GM19238 (cell line): ENCODE data around the gene SPATA13.

Experiments
- DNase-seq: peaks from one replicate; pipeline ENCODE4 v3.0.0; 2011; ENCODE audit warnings: low spot score; ENCODE audit not compliant: insufficient read length

Gene SPATA13

DNA sequence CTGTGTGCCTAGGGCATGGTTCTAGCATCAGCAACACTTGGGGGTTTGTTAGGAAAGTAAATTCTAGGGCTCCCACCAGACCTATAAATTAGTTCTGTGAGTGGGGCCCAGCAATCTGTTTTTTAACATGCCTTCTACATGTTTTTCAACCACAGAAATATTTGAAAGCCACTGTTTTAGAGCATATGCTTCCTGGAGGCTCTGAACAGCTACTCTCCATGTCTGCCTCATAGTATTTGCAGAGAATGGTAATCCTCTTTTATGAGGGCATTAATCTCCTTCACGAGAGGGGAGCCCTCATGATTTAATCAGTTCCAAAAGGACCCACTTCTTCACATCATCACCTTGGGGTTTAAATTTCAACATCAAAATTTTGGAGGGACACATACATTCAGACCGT lies 6.0 kb downstream of the SPATA13 start:
- DNase-seq: no peak

DNA sequence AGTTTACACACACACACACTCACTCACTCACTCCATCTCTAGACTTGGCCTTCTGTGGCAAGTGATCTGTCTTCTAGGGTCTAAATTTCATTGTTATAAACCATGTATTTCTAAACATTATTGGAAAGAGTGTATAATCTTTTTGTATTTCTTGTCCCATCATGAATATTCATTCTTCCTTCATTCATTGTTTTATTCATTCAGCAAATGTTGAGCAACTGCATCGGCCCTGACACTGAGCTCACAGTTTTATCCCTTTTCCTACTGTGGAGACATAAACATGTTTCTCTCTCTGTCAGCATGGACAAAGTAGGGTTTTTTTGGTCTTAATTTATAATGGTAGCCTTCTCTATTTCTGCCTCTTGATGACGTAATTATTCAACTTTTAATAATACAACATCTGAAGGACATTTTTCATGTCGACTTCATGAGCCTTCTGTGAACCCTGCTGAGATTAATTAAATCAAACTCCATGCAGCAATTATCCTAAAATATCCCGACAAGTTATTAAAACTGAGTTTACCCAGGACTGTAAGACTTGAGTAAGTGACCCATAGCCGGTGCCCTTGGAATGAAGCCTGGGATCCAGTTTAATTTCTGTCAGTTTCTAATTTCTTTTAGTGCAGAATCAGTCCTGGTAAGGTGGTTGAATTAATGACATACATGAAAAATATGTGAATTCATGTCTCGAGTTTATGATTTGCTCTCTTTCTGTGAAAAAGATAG lies 7.3 kb downstream of the SPATA13 start:
- DNase-seq: no peak

DNA sequence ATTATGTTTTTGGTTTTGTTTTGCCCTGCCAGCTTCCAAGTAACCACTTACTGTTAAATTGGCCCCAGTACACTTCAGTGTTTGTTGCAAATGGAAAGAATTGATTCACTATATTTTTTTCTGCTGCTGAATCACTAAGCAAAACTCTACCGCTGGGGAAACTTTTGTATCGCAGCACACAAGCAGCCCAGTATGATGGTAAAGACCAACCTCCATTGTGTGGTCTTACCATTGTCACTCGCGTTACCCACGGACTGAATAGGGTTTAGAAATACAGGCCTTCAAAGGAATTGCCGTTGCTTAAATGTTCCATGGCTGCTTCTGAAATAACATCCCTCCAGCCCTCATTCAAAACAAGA lies 7.9 kb downstream of the SPATA13 start:
- no peak for DNase-seq

DNA sequence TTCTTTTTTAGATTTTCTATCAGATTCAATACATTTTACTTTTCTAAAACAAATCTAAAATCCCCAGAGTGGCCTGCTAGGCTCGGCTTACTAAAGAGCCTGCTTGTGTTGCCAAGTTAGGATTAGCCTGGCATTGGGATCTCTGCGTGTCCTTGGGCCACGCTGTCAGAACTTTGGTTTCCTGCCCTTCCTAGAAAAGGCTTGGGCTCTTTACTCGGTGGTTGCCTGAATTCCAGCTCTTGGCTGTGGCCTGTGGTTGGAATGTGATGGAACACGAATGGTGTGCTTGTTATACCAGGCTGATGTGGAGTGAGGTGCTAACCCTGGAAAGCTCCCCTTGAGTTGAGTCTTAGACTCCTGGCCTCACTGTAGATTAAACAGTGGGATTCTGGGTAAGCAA lies 8.5 kb downstream of the SPATA13 start:
- no peak for DNase-seq

DNA sequence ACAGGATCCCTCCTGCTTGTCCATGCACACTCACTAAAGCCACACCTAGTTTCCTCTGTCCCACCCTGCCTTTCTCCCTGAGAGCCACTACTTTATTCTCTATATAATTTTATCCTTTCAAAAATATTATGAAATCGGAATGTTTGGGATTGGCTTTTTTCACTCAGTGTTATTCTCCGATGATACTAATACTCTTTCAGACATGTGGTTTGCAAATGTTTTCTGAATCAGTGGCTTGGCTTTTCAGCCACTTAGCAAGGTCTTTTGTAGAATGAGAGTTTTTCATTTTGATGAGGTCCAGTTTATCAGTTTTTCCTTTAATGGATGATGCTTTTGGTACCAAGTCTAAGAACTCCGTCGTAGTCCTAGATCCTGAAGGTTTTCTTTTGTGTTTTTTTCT lies 11.6 kb downstream of the SPATA13 start:
- no peak for DNase-seq

DNA sequence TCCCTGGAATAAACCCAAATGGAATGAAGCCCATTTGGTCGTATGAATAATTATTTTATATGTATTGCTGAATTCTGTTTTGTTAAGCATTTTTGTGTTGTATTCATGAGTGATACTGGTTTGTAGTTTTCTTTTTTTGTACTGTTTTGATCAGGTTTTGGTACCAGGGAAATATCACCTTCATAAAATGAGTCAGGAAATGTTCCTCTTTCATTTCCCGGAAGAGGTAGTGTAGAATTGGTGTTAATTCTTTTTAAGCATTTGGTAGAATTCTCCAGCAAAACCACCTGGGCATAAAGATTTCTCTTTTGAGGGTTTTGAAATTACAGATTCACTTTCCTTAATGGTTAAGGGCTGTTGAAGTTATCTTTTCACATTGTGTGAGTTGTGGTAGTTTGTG lies 13.3 kb downstream of the SPATA13 start:
- no peak for DNase-seq

DNA sequence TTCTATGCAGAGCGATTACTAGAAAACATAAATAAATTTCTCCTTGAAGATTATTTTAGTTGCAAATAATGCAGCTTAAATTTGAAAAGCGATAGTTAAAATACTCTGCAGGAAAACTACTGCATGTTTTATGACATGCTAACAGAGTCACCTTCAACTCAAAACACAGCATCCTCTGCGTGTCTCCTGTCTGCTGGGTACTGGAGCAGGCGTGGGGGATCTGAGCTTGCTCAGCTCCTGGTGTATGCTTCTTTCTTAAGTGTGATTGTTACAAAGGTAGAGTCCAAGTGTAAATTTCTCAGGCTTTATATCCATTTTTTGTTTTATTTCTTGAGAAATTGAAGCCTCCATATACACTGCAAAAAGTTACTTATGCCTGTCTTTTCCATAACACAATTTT lies 15.3 kb downstream of the SPATA13 start:
- DNase-seq: no peak

DNA sequence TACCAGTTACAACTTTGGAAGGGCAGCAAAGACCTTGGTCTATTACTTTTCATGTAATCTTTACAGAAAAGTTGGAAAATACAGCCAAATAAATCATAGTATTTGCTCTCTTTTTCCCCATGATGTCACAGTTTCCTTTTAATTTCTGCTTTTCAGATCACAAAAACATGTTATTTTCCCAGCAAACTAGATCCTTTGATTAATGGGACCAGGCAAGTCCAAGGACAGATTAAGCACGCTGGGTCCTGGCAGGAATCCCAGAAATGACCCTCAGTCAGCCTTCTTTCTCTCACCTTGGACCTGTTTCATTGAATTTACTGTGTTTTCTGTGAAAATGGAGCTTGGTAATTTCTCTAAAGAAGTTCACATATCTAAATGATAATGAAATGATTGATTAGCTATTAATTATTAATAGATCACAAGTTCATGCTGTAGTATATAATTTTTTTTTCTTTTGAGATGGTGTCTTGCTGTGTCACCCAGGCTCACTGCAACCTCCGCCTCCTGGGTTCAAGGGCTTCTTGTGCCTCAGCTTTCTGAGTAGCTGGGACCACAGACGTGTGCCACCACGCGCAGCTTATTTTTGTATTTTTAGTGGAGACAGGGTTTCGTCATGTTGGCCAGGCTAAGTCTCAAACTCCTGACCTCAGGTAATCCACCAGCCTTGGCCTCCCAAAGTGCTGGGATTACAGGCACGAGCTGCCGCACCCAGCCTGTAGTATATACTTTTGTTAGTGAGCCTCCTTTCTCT lies 16.0 kb downstream of the SPATA13 start:
- DNase-seq: no peak

DNA sequence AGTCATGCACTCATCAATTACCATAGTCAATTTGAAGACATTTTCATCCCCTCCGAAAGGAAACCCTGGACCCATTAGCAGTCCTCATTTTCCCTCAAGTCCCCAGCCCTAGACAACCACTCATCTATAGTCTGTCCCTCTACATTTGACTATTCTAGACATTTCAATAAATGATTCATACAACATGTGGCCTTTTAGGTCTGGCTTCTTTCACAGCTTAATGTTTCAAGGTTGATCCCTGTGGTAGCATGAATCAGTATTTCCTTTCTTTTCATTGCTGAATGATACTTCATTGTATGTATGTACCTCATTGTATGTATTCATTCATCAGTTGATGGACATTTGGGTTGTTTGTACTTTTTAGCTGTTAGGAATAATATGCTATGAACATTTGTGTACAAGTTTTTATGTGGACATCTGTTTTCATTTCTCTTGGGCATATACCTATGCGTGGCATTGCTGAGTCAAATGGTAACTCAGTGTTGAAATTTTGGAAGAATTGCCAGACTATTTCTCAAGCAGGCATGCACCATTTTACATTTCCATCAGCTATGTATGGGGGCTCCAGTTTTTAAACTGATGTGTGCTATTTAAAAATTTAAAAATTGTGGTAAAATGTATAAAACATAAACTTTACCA lies 18.4 kb downstream of the SPATA13 start:
- no peak for DNase-seq

DNA sequence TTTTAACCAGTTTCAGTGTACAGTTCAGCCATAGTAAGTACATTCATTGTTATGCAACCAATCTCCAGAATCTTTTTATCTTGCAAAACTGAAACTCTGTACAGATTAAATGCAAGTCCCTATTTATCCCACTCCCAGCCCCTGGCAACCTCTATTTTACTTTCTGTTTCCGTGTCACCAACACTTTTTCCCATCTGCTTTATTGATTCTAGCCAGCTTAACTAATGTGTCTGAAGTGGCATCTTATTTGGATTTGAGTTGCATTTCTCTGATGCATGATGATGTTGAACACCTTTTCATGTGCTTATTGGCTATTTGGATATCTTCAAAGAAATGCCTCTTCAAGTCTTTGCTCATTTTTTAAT lies 18.9 kb downstream of the SPATA13 start:
- no peak for DNase-seq

DNA sequence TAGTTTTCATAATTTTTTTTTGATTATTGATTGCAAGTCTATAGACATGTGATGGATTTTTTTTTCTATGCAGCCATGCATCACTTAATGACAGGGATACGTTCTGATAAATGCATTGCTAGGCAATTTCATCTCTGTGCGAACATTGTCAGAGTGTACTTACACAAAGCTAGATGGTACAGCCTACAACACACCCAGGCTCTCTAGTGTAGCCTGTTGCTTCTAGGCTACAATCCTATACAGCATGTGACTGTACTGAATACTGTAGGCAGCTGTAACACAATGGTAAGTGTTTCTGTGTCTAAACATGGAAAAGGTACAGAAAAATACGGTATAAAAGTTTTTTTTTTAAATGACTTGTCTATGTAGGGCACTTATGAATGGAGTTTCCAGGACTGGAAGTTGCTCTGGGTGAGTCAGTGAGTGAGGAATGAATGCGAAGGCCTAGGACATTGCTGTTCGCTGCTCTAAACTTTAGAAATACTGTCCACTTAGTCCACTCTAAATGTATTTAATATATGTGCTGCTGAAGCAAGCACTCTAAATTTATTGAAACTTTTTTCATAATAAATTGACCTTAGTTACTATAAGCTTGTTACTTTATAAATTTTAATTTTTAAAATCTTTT lies 20.3 kb downstream of the SPATA13 start:
- DNase-seq: no peak

DNA sequence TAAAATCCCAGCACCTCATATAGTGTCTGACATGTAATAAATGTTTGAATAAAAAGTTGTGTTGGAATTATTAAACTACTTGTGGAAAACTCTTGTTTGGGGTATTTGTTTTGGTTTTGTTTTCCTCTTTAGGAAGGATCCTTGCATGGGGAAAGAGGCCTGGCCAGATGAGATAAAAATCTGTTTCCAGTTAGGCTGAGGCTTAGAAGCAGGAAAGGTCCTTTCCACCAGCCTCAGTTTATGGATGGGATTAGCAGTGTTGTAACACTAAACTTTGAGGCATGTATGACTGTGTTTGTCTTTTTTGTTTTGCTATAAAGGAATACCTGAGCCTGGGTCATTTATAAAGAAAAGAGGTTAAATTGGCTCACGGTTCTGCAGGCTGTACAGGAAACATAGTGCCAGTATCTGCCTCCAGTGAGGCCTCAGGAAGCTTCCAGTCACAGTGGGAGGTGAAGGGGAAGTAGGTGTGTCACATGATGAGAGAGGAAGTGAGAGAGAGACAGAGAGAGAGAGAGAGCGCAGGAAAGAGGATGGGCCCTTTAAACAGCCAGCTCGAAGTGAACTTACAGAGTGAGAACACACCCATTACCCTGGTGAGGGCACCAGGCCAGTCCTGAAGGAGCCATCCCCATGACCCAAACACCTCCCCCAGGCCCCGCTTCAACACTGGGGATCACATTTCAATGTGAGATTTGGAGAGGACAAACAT lies 21.6 kb downstream of the SPATA13 start:
- DNase-seq: no peak

DNA sequence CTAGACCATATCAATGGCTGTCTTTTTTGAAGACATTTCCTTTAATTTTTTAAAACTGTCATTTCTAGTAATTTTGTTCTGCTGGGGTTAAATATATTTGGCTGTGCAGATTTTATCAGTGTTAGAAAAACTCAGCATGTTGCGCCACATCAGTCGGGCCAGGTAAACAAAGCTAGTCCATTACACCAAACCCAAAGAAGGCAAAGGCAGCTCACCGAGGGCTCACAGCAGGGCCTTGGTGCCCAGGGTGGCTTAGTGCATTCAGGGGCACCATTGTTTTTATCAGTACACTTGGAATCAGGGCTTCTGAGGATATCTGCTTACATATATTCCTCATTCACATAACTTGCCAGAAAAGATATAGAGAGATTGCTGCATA lies 22.2 kb downstream of the SPATA13 start:
- no peak for DNase-seq

DNA sequence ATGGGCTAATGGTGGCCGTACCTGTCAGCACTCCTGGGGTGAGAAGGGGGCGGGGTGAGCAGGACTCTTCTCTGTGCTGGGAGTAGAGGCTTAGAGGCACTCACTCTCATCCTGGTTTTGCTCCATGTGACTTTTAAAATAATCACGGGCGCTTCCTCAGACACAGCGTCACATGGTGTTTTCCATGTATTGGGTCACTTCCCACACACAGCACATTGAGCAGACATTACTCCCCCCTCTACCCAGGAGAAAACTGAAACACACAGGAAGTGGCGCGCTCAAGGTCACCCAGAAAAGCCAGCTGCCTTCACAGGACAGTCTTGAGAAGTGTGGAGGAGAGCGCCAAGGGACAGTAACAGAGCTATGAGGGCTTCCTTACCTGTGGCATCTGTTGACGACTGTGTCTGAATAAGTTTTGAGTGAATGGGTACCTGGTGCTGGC lies 23.2 kb downstream of the SPATA13 start:
- no peak for DNase-seq

DNA sequence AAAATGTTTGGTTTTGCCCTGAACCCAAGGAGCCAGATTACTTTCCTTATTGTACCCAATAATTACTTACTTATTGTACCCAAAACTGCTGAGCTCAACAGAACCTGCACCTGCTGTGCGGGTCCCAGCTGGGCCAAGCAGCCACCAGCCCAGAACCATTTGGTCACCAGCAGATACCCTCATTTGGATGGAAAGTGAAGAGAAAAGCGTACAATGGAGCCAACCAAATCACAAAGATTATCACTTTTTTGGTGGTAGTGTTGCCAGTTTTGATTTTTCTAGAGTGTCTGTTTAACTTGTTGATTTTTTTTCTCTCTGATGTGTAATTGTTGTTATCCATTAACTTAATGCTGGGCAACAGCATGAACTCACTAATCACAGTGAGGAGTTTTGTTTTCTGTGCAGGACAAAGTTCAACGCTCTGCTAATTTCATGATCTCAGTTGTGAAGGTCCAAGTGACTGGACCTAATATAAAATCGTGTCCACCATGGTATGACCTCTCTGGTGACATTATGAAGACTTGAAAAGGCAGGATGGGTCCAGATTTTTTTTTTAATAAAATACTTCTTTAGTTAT lies 23.8 kb downstream of the SPATA13 start:
- DNase-seq: no peak

DNA sequence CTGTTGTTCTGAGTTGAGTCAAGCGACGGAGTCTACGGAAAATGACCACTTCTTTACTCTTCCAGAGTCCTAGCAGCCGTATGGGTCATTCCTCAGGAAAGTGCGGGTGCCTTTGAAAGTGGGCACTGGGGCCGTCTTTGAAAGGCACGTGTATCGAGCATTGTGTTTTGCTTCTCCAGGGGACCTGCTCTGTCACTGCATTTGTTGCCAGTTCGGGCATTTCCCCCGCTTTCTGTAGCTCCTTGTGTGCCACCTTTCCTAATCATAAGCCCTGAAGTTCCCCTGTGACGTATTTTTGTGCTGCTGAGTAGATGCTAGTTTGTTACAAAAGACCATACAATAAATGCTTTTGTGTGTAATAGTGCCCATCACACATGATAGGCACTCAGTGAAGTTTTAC lies 24.4 kb downstream of the SPATA13 start:
- no peak for DNase-seq

DNA sequence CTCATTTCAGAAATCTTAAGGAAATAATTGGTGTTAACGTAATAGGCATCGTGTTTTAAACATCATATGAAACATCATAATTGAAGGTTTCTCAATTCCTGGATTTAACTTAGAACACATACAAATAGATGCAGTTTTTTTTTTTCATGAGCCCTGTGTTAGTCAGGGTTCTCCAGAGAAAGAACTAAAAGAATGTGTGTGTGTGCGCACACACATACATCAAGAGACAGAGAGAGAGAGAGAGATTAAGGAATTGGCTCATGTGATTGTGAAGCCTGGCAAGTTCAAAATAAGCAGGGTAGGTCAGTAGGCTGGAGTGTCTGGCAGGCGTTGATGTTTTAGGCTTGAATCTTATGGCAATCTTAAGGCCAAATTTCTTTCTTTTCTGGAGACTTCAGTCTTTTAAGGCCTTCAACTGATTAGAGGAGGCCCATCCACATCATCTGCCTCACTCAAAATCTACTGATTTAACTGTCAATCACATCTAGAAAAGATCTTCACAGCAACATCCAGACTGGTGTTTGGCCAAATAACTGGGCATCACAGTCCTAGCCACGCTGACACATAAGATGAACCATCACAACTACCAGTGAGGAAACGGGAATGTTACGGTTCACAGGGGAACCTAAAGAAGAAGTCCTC lies 25.2 kb downstream of the SPATA13 start:
- DNase-seq: no peak

DNA sequence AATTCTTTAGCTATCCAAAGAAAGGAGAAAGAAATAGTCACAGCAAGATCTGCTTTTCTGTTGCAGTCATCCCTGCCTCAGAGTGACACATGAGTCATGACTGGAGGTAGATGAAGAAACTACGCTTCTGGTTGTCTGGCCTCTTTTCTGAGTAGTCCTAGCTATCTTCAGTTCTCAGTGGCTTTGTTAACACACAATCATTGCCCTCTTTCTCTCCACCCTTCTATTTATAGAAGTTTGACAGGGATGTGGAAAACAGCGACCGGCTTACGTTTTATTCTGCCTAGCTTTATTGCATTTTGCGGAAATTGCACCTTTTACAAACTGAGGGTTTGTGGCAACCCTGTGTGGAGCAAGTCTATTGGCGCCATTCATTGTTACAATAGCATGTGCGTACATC lies 26.7 kb downstream of the SPATA13 start:
- DNase-seq: no peak

DNA sequence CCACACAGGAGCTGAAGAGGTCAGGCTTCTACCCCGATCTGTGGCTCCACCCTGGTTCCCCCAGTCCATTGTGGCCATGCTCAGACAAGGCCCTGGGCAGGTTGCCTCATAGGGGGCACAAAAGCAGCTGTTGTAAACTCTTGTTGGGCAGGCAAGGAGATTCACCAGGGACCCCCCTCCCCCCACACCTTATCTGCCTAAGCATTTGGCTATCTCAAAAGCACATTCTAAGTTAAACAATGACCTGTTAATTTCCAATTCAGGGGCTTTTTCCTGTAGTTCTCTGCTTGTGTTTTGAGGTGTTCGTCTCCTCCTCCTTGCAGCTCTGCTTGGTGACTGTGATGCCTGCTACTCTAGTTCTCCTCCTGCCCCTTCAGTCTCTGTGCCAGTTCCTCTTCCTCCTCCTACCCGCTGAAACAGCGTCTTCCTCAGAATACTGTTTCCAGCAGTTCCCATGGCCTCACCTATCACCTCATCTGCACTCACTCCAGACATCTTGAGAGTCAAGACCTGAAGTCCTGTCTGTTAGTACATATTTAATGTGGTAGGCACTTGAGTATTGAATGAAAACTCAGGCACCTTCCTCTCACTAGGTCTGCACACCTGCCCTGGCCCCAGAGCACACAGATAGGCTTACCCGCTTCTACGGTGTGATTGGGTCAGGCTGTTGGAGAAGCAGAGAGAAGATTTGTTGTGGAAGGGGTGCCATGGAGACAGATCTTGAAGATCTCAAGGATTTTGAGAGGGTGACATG lies 31.7 kb downstream of the SPATA13 start:
- DNase-seq: no peak

DNA sequence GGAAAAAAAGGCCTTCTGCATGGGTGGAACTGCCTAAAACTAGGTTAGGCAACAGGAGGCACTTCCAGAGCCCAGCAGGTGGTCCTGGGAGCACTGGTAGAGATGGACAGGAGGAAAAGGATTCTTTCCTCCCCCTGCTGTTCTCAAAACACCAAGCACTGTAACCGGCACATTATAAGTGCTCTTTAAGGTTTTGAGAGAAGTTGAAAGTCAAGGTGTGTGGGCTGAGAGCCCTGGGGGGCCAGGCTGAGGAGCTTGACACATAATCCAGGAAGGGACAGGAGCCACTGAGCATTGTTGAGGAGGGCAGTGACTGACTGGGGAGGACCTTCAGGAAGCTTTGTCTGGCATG lies 32.3 kb downstream of the SPATA13 start:
- no peak for DNase-seq
